Endothelial cell of umbilical vein (primary cell): ENCODE data around the gene NFATC2. TPM values are rescaled to one million over a fixed set of nuclear protein-coding genes. Genes with fewer than 3 reads are reported as not detected.

Experiments
- BruUV-seq: library from RNA; stranded (reverse); fragments of 400-500 nt; replicated peaks from 2 replicates; lab custom pipeline; 2021; lab: Mats Ljungman, UMichigan
- CTCF ChIA-PET: fragments of 300-600, 350-600 bp; sonication (Branson Sonifier 250); formaldehyde crosslinking; loops from one replicate; lab custom pipeline; 2021; ENCODE audit warnings: antibody characterized with exemption, inconsistent platforms; lab: Charles Lee
- POLR2A ChIA-PET: fragments of 300-600, 350-600 bp; sonication (Branson Sonifier 250); formaldehyde crosslinking; loops from one replicate; lab custom pipeline; 2021; ENCODE audit warnings: antibody characterized with exemption, inconsistent platforms; lab: Charles Lee
- DNase-seq: peaks from one replicate; pipeline ENCODE4 v3.0.0-alpha.2; 2011; ENCODE audit warnings: low read depth, low spot score
- FAIRE-seq: peaks from 2 replicates; lab custom pipeline; 2011; peaks lifted over from hg19 to GRCh38; lab: Jason Lieb, UNC
- H2AFZ ChIP-seq: 2 replicates; pipeline ENCODE4 v1.6.0; 2012; ENCODE audit warnings: low read depth, low read length, control low read depth, inconsistent platforms
- H3K27ac ChIP-seq: 2 replicates; pipeline ENCODE4 v1.5.1; 2011; ENCODE audit warnings: low read depth, mild to moderate bottlenecking, control low read depth, low read length, moderate library complexity; ENCODE audit not compliant: insufficient read depth
- H3K27me3 ChIP-seq, 2 experiments: 2 replicates each; pipeline versions ENCODE4 v1.6.0 to v1.6.1; 2011; ENCODE audit warnings: low read length in 2 of 2, mixed read lengths in 1 of 2; ENCODE audit not compliant: control insufficient read depth in 2 of 2, insufficient read depth in 2 of 2
- H3K36me3 ChIP-seq, 2 experiments: 2 replicates in 1 of 2; 3 replicates in 1 of 2; pipeline ENCODE4 v1.5.1; 2011; ENCODE audit warnings: low read length in 2 of 2, mild to moderate bottlenecking in 1 of 2, moderate library complexity in 1 of 2; ENCODE audit not compliant: control insufficient read depth in 2 of 2, insufficient read depth in 2 of 2; ENCODE audit errors: extremely low read depth in 1 of 2
- H3K4me1 ChIP-seq: 3 replicates; pipeline ENCODE4 v1.5.1; 2011; ENCODE audit warnings: mild to moderate bottlenecking, low read length; ENCODE audit not compliant: control insufficient read depth, insufficient read depth; ENCODE audit errors: extremely low read depth
- H3K4me2 ChIP-seq: 2 replicates; pipeline ENCODE4 v1.6.1; 2011; ENCODE audit warnings: low read length, control low read depth, mixed read lengths; ENCODE audit not compliant: insufficient read depth
- H3K4me3 ChIP-seq, 3 experiments: fragments of 200-600 bp in 1 of 3; sonication (generic), shearing (Covaris generic) in 1 of 3; replicated peaks in 1 of 3; 2 replicates each; pipeline ENCODE4 v1.5.1; 2011 to 2016; ENCODE audit warnings: control low read depth in 3 of 3, low read length in 3 of 3, mild to moderate bottlenecking in 2 of 3, inconsistent platforms in 1 of 3, low read depth in 1 of 3, moderate library complexity in 1 of 3; ENCODE audit not compliant: insufficient read depth in 1 of 3
- H3K79me2 ChIP-seq: 2 replicates; pipeline ENCODE4 v1.6.0; 2012; ENCODE audit warnings: low read length, inconsistent platforms; ENCODE audit not compliant: control insufficient read depth, insufficient read depth
- H3K9ac ChIP-seq: replicated peaks from 2 replicates; pipeline ENCODE3; 2011; ENCODE audit warnings: low read length, control low read depth; ENCODE audit not compliant: insufficient read depth; ENCODE audit errors: extremely low read depth
- H3K9me1 ChIP-seq: replicated peaks from 3 replicates; pipeline ENCODE4 v1.6.0; 2011; ENCODE audit warnings: mild to moderate bottlenecking, low read length; ENCODE audit not compliant: control insufficient read depth, insufficient read depth; ENCODE audit errors: extremely low read depth
- H3K9me3 ChIP-seq: replicated peaks from 2 replicates; pipeline ENCODE4 v1.5.1; 2012; ENCODE audit warnings: low read length, inconsistent platforms; ENCODE audit not compliant: control insufficient read depth, insufficient read depth
- H4K20me1 ChIP-seq: replicated peaks from 2 replicates; pipeline ENCODE3; 2011; ENCODE audit warnings: mild to moderate bottlenecking, low read length; ENCODE audit not compliant: control insufficient read depth, insufficient read depth; ENCODE audit errors: extremely low read depth
- EZH2 ChIP-seq: IDR thresholded peaks from 2 replicates; pipeline ENCODE4 v1.6.1; 2012; ENCODE audit warnings: borderline replicate concordance, low read depth, mild to moderate bottlenecking, moderate library complexity, low read length, inconsistent platforms; ENCODE audit not compliant: severe bottlenecking
- FOS ChIP-seq: IDR thresholded peaks from 2 replicates; pipeline ENCODE4 v1.6.1; 2011; ENCODE audit warnings: mild to moderate bottlenecking, low read length, moderate library complexity, borderline replicate concordance; ENCODE audit not compliant: insufficient read depth
- GATA2 ChIP-seq: IDR thresholded peaks from 2 replicates; pipeline ENCODE4 v1.7.0; 2011; ENCODE audit warnings: low read depth, mild to moderate bottlenecking, moderate library complexity, mixed read lengths, low read length; ENCODE audit not compliant: insufficient read length, insufficient read depth
- JUN ChIP-seq: IDR thresholded peaks from 2 replicates; pipeline ENCODE4 v1.6.1; 2011; ENCODE audit warnings: borderline replicate concordance, low read depth; ENCODE audit not compliant: insufficient read length, insufficient read depth
- MYC ChIP-seq: IDR thresholded peaks from one replicate; pipeline ENCODE4 v1.6.1; 2011; ENCODE audit warnings: mild to moderate bottlenecking, low read depth, low read length
- POLR2A ChIP-seq: IDR thresholded peaks from 2 replicates; pipeline ENCODE4 v1.6.1; 2012; ENCODE audit warnings: low read depth, mild to moderate bottlenecking, control low read depth, low read length
- POLR2AphosphoS5 ChIP-seq: IDR thresholded peaks from 2 replicates; pipeline ENCODE4 v1.6.1; 2012; ENCODE audit warnings: low read depth, mild to moderate bottlenecking, control low read depth, low read length, moderate library complexity; ENCODE audit not compliant: insufficient read depth
- dilution Hi-C: fragments of 300-500 bp; cut with MboI; formaldehyde crosslinking; loops from one replicate; pipeline ENCODE4 v1.15.0; 2019; ENCODE audit warnings: low sequenced_read_pairs; ENCODE audit not compliant: extremely low pct_ligation_motif_present
- intact Hi-C: fragments of 100-400 bp; cut with micrococcal nuclease; formaldehyde crosslinking; loops from one replicate; pipeline ENCODE4 v1.10.0; 2022
- polyA plus RNA-seq, 4 experiments: library from polyadenylated mRNA; depleted of rRNA in 3 of 4; stranded (reverse) in 3 of 4; unstranded in 1 of 4; fragments of >200 nt; gene quantifications; 2 replicates each; pipeline versions ENCODE4 v1.2.1 to v1.2.3, GENCODE V29; 2011 to 2012; ENCODE audit warnings: missing spikeins in 1 of 4
- total RNA-seq: library from RNA; stranded (reverse); gene quantifications from 2 replicates; pipeline ENCODE4 v1.2.3, GENCODE V29; 2021
- TF ChIP-seq, protein P1 (sequence below), 2 donors: IDR thresholded peaks; 1 replicate in 1 of 2; 2 replicates in 1 of 2; pipeline ENCODE4 v1.5.1; 2011; ENCODE audit warnings: low read length in 2 of 2, mild to moderate bottlenecking in 2 of 2, moderate library complexity in 2 of 2, control low read depth in 1 of 2, inconsistent platforms in 1 of 2, low read depth in 1 of 2; ENCODE audit not compliant: insufficient read depth in 1 of 2; ENCODE audit errors: extremely low read depth in 1 of 2
- TF ChIP-seq, protein P2 (sequence below): IDR thresholded peaks from 2 replicates; pipeline ENCODE4 v1.6.1; 2011; ENCODE audit not compliant: insufficient read depth, insufficient read length

Gene NFATC2
- total and polyA plus RNA-seq, 2 donors (not counting 3 experiments of a cell fraction or from before 2014, with no cell fraction given) = 3.1 to 13.0 TPM

DNA sequence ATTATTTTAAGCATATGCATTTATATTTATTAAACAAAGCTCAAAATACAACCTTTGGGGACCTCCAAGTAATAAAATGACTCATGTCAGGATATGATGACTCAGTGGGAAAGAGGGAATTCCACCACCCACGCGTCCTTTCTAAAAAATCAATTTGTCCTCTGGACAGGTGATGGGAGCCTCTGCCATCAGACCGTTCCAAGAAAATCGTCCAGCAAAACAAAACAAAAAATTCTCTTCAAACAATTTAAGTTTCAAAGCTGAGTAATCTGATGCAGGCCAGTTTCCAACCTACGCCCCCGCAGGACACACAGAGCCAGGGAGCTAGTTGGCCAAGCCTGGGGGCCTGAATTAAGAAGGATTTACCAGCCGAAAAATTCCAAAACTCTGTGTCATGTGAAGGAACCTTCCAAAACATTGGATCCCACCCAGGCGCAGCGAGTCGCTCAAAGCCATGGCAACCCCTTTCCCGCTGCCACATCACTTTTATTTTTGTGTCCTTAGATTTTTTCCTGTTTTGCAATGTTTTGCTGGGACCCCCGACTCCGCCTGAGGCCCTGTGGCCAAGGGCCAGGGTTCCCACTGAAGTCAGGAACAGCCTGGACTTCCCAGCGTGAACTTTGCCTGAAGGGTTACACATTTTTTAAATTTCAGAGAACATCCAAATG is 95.3 kb downstream of the NFATC2 start:
- Histone ChIP-seq H3K9me3 (no peaks in the 10 kb centered on the region), H2AFZ (no peak overlapping the region), H4K20me1 (no peaks in the 10 kb centered on the region), H3K27ac (peak overlapping the region; percentile 83), H3K4me1 (peaks cover 20% of the 10 kb centered on the region), H3K79me2 (no peaks in the 10 kb centered on the region), H3K4me3 (peak overlapping the region in 1 of 3 experiments; percentile 3), H3K4me2 (peak overlapping the region; percentile 56), H3K9ac (peak overlapping the region; percentile 54), H3K27me3 (no peaks in the 10 kb centered on the region), H3K36me3 (no peaks in the 10 kb centered on the region), H3K9me1 (no peaks in the 10 kb centered on the region)
- intact Hi-C loops (loop anchor here (1.0 to 2.0 kb wide), 8 partner anchors 9 to 184 kb away; partner anchors contain the start of gene NFATC2), dilution Hi-C loops (no loop called here)
- FAIRE-seq (no peak), DNase-seq (peak; percentile 95)
- CTCF ChIA-PET = interaction anchor here (0.9 to 1.8 kb wide), 13 partner anchors 9 to 460 kb away, joined by 3 to 24 read pairs (median 5); partner anchors contain the start of gene NFATC2
- TSS peak; percentile 63 for BruUV-seq
- TF ChIP-seq GATA2 = no peak
- no peak for TF ChIP-seq MYC
- peak; percentile 8 for TF ChIP-seq POLR2AphosphoS5
- TF ChIP-seq, protein P1, sequence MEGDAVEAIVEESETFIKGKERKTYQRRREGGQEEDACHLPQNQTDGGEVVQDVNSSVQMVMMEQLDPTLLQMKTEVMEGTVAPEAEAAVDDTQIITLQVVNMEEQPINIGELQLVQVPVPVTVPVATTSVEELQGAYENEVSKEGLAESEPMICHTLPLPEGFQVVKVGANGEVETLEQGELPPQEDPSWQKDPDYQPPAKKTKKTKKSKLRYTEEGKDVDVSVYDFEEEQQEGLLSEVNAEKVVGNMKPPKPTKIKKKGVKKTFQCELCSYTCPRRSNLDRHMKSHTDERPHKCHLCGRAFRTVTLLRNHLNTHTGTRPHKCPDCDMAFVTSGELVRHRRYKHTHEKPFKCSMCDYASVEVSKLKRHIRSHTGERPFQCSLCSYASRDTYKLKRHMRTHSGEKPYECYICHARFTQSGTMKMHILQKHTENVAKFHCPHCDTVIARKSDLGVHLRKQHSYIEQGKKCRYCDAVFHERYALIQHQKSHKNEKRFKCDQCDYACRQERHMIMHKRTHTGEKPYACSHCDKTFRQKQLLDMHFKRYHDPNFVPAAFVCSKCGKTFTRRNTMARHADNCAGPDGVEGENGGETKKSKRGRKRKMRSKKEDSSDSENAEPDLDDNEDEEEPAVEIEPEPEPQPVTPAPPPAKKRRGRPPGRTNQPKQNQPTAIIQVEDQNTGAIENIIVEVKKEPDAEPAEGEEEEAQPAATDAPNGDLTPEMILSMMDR (IDR thresholded peaks at IDR 0.05; ENCODE audit: extremely low read depth in 1 of 2, insufficient read depth in 1 of 2, low read depth in 1 of 2, low read length in 2 of 2) = no peak
- TF ChIP-seq EZH2 = no peak
- peak; percentile 85 for TF ChIP-seq FOS
- peak; percentile 87 for TF ChIP-seq JUN
- TF ChIP-seq, protein P2, sequence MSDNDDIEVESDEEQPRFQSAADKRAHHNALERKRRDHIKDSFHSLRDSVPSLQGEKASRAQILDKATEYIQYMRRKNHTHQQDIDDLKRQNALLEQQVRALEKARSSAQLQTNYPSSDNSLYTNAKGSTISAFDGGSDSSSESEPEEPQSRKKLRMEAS = no peak
- TF ChIP-seq POLR2A = no peak
- POLR2A ChIA-PET = interaction anchor here (0.6 to 0.7 kb wide), 2 partner anchors 74 to 214 kb away, joined by 3 to 9 read pairs; no protein-coding TSS in a partner anchor
